IMR-90 (cell line): ENCODE data around the gene TRPM8. TPM values are rescaled to one million over a fixed set of nuclear protein-coding genes. Genes with fewer than 3 reads are reported as not detected.

Experiments
- ATAC-seq: fragments of 200-7000 bp; cut with Tn5 transposase; 2 replicates; pipeline ENCODE4 v1.9.1; 2020; ENCODE audit warnings: low read depth, mild to moderate bottlenecking, moderate library complexity
- BruUV-seq: library from RNA; stranded (reverse); fragments of 400-500 nt; replicated peaks from 2 replicates; lab custom pipeline; 2021; lab: Mats Ljungman, UMichigan
- CTCF ChIA-PET: fragments of 300-600 bp; formaldehyde crosslinking; extraction: SDS; loops from one replicate; lab custom pipeline; 2021; ENCODE audit warnings: antibody characterized with exemption; lab: Yijun Ruan, JAX
- POLR2A ChIA-PET: fragments of 300-600 bp; sonication (Branson Sonifier 250); formaldehyde crosslinking; loops from one replicate; lab custom pipeline; 2022; ENCODE audit warnings: antibody characterized with exemption; ENCODE audit not compliant: unreplicated experiment; lab: Charles Lee
- DNase-seq: peaks from one replicate; pipeline ENCODE4 v3.0.0; 2013
- H2AFZ ChIP-seq: replicated peaks from 2 replicates; pipeline ENCODE3; 2013; ENCODE audit warnings: low read length, mild to moderate bottlenecking; ENCODE audit not compliant: poor library complexity
- H2AK5ac ChIP-seq: 2 replicates; pipeline ENCODE4 v1.6.1; 2013; ENCODE audit warnings: low read depth, low read length, inconsistent platforms
- H2AK9ac ChIP-seq: replicated peaks from 2 replicates; pipeline ENCODE3; 2013; ENCODE audit warnings: mild to moderate bottlenecking, low read depth, low read length, moderate library complexity; ENCODE audit not compliant: poor library complexity
- H2BK120ac ChIP-seq: 2 replicates; pipeline ENCODE4 v1.6.1; 2013; ENCODE audit warnings: low read depth, low read length, inconsistent platforms
- H2BK15ac ChIP-seq: 3 replicates; pipeline ENCODE4 v1.6.1; 2013; ENCODE audit warnings: low read depth, low read length, inconsistent platforms
- H2BK20ac ChIP-seq: 2 replicates; pipeline ENCODE4 v1.6.1; 2013; ENCODE audit warnings: low read depth, mild to moderate bottlenecking, inconsistent platforms, low read length, moderate library complexity
- H2BK5ac ChIP-seq: 2 replicates; pipeline ENCODE4 v1.6.1; 2013; ENCODE audit warnings: mild to moderate bottlenecking, low read depth, low read length, inconsistent platforms; ENCODE audit not compliant: poor library complexity, severe bottlenecking
- H3K14ac ChIP-seq: replicated peaks from 2 replicates; pipeline ENCODE4 v1.6.1; 2013; ENCODE audit warnings: low read depth, low read length, inconsistent platforms
- H3K18ac ChIP-seq: 2 replicates; pipeline ENCODE4 v1.6.1; 2013; ENCODE audit warnings: low read depth, low read length, control low read depth
- H3K23ac ChIP-seq: 2 replicates; pipeline ENCODE4 v1.6.1; 2013; ENCODE audit warnings: low read depth, low read length, inconsistent platforms
- H3K27ac ChIP-seq: 2 replicates; pipeline ENCODE4 v1.5.1; 2013; ENCODE audit warnings: mild to moderate bottlenecking, control low read depth, low read length; ENCODE audit not compliant: insufficient read depth
- H3K27me3 ChIP-seq: 2 replicates; pipeline ENCODE4 v1.6.1; 2013; ENCODE audit warnings: low read length; ENCODE audit not compliant: control insufficient read depth, insufficient read depth
- H3K36me3 ChIP-seq: 2 replicates; pipeline ENCODE4 v1.6.1; 2013; ENCODE audit warnings: low read length, mixed read lengths; ENCODE audit not compliant: control insufficient read depth, insufficient read depth
- H3K4ac ChIP-seq: 2 replicates; pipeline ENCODE4 v1.6.1; 2013; ENCODE audit warnings: low read depth, low read length, inconsistent platforms
- H3K4me1 ChIP-seq: 2 replicates; pipeline ENCODE4 v1.6.1; 2013; ENCODE audit warnings: low read length, mixed read lengths; ENCODE audit not compliant: control insufficient read depth, insufficient read depth
- H3K4me2 ChIP-seq: 2 replicates; pipeline ENCODE4 v1.6.1; 2013; ENCODE audit warnings: low read depth, mild to moderate bottlenecking, control low read depth, low read length, moderate library complexity
- H3K4me3 ChIP-seq: 2 replicates; pipeline ENCODE4 v1.5.1; 2013; ENCODE audit warnings: low read depth, mild to moderate bottlenecking, control low read depth, low read length, moderate library complexity; ENCODE audit not compliant: insufficient read depth
- H3K56ac ChIP-seq: 2 replicates; pipeline ENCODE4 v1.6.1; 2013; ENCODE audit warnings: low read length, inconsistent platforms; ENCODE audit not compliant: insufficient read depth; ENCODE audit errors: extremely low read depth
- H3K79me1 ChIP-seq, 2 experiments: 2 replicates each; pipeline ENCODE4 v1.6.1; 2013; ENCODE audit warnings: low read length in 2 of 2, inconsistent platforms in 1 of 2, low read depth in 1 of 2
- H3K9ac ChIP-seq: 2 replicates; pipeline ENCODE4 v1.6.1; 2013; ENCODE audit warnings: low read depth, low read length, control low read depth
- H3K9me1 ChIP-seq: 2 replicates; pipeline ENCODE4 v1.6.1; 2013; ENCODE audit warnings: low read length, inconsistent platforms; ENCODE audit not compliant: insufficient read depth
- H3K9me3 ChIP-seq: 2 replicates; pipeline ENCODE4 v1.6.1; 2013; ENCODE audit warnings: low read length; ENCODE audit not compliant: control insufficient read depth, insufficient read depth
- H4K20me1 ChIP-seq: 2 replicates; pipeline ENCODE4 v1.6.1; 2013; ENCODE audit warnings: low read length, inconsistent platforms; ENCODE audit not compliant: insufficient read depth
- H4K5ac ChIP-seq: 2 replicates; pipeline ENCODE4 v1.6.1; 2013; ENCODE audit warnings: mild to moderate bottlenecking, low read depth, low read length, control low read depth
- H4K8ac ChIP-seq, 2 experiments: 2 replicates each; pipeline ENCODE4 v1.6.1; 2013; ENCODE audit warnings: low read depth in 2 of 2, low read length in 2 of 2, control low read depth in 1 of 2, inconsistent platforms in 1 of 2
- H4K91ac ChIP-seq: 2 replicates; pipeline ENCODE4 v1.6.1; 2013; ENCODE audit warnings: low read depth, low read length, inconsistent platforms; ENCODE audit not compliant: insufficient read depth
- CEBPB ChIP-seq: IDR thresholded peaks from 2 replicates; pipeline ENCODE4 v1.6.1; 2012; ENCODE audit warnings: low read depth, low read length, improper control_type of control experiment
- FOS ChIP-seq: fragments of 150-350 bp; IDR thresholded peaks from 2 replicates; pipeline ENCODE4 v1.6.1; 2016; ENCODE audit warnings: low read depth, low read length
- WGBS, 2 experiments: methylation state at CpG; one replicate each; pipeline versions ENCODE4 v1.1.5 to v1.1.7; 2013; ENCODE audit warnings: missing lambda C conversion rate in 2 of 2; ENCODE audit not compliant: insufficient read length in 1 of 2; ENCODE audit errors: extremely low coverage in 2 of 2; 5-methylcytosine and 5-hydroxymethylcytosine counted together
- dilution Hi-C: fragments of 300-500 bp; cut with HindIII; formaldehyde crosslinking; loops from one replicate; pipeline ENCODE4 v1.14.3; 2018; ENCODE audit warnings: low sequenced_read_pairs; ENCODE audit not compliant: unreplicated experiment
- in situ Hi-C: fragments of 300-500 bp; cut with MboI; formaldehyde crosslinking; loops from 3 replicates; pipeline ENCODE4 v1.14.3; 2019; ENCODE audit warnings: low sequenced_read_pairs, inconsistent platforms, mixed read lengths
- intact Hi-C: fragments of 100-400 bp; cut with micrococcal nuclease; formaldehyde crosslinking; loops from 2 replicates; pipeline ENCODE4 v1.10.0; 2022
- polyA plus RNA-seq, 3 experiments: library from polyadenylated mRNA; depleted of rRNA; stranded (reverse); fragments of >200 nt; gene quantifications; 2 replicates each; pipeline ENCODE4 v1.2.3, GENCODE V29; 2012; ENCODE audit warnings: low replicate concordance in 1 of 3
- total RNA-seq: library from RNA; depleted of rRNA; stranded (reverse); fragments of >200 nt; gene quantifications from 2 replicates; pipeline ENCODE4 v1.2.3, GENCODE V29; 2012

TRPM8 gene
- total and polyA plus RNA-seq, 2 of the 4 experiments (the other 2 are of a cell fraction), result not detected

DNA sequence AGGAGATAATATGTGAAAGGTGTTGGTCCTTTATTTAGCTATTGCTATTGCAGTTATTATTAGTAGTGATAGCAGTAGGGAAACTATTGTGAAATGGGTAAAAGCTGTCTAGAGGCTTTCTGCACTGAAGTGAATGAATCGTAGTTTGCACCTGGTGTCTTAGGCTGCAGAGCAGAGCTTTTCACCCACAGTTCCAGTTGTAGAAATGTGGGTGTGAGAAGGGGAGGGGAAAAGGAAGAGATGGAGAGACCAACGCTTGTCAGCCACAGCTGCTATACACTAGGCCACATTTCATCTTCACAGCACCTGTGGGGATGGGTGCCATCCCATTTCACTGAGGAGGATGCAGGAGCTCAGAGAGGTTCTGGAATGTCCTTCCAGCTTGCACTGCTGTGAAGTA is 50.0 kb downstream of the TRPM8 start:
- Histone ChIP-seq H4K91ac (no peak overlapping the region), H2AFZ (no peak overlapping the region), H3K79me1 (no peaks in the 10 kb centered on the region), H3K9me1 (no peaks in the 10 kb centered on the region; the same call in 1 of the 2 replicates), H3K23ac (no peak overlapping the region), H4K5ac (no peak overlapping the region), H2AK5ac (no peak overlapping the region), H3K14ac (no peak overlapping the region), H3K18ac (no peak overlapping the region), H3K27me3 (peaks cover 5% of the 10 kb centered on the region), H3K4ac (no peak overlapping the region), H3K56ac (no peak overlapping the region), H2BK20ac (no peak overlapping the region), H4K20me1 (no peaks in the 10 kb centered on the region), H3K4me1 (no peaks in the 10 kb centered on the region), H3K9ac (no peak overlapping the region), H2AK9ac (no peak overlapping the region), H3K4me3 (no peak overlapping the region), H2BK120ac (no peak overlapping the region), H3K36me3 (no peaks in the 10 kb centered on the region), H4K8ac (no peak overlapping the region), H3K27ac (no peak overlapping the region), H3K9me3 (peaks cover 2% of the 10 kb centered on the region; the same call in 1 of the 2 replicates), H3K4me2 (no peak overlapping the region), H2BK5ac (no peak overlapping the region), H2BK15ac (no peak overlapping the region)
- BruUV-seq, result no TSS peak
- no CpG with 5 or more reads among the region's 2 CpGs for WGBS, 2 experiments
- in situ Hi-C loops (no loop called here), dilution Hi-C loops (no loop called here), intact Hi-C loops (no loop called here)
- POLR2A ChIA-PET, result no interaction called here
- ATAC-seq, result no peak
- CTCF ChIA-PET, result no interaction called here
- TF ChIP-seq FOS (no peak), CEBPB (0 out of 2 replicates have a peak, but pooled peaks have one; percentile 2)
- DNase-seq, result no peak
